GM18520 (cell line): Measurements from ENCODE around the gene ANKRD55.
"Not testable (repeated sequence)": the region's sequence is repeated elsewhere in the genome, so short reads cannot be mapped to it uniquely, and the experiment has no call there.

ENCODE experiments used
- ATAC-seq: cut with Tn5 transposase; IDR thresholded peaks from one replicate; pipeline ENCODE4 v1.9.1; 2021; ENCODE audit not compliant: unreplicated experiment

Gene ANKRD55

DNA sequence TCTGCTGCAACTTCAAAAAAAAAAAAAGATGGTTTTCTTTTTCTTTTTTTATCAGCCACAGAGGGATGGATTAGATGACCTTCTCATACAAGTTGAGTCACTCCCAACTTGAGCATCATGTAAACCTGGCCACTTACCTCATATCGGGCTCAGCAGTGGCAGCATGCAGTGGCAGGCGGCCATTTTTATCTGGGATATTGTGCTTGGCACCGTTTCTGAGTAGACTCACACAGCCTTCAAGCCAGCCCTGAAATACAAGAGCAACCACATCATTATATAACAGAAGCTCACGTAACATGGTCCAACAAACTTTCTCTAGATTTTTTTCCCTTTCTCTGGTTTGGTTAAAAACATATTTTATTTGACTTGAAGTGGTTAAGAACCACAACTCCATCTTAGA, 62.6 kb downstream of the ANKRD55 start:
- no peak for ATAC-seq

DNA sequence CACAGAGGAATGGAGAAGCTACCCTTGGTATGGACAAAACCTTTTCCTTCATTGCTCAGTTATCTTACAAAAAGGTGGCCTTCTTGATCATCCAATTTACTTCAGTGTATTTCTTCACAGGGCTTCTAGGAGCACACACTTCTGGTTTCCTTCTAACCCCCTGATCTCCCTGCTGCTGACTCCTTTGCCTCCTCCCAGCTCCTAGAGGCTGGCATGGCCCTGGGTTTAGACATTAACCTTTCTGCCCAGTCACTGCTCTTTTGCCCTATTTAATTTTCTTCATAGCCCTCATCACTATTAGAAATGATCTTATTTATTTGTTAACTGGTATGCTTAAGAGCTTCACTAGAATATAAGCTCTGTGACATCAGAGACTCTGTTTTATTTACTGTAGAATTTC, 63.2 kb downstream of the ANKRD55 start:
- ATAC-seq = no peak

DNA sequence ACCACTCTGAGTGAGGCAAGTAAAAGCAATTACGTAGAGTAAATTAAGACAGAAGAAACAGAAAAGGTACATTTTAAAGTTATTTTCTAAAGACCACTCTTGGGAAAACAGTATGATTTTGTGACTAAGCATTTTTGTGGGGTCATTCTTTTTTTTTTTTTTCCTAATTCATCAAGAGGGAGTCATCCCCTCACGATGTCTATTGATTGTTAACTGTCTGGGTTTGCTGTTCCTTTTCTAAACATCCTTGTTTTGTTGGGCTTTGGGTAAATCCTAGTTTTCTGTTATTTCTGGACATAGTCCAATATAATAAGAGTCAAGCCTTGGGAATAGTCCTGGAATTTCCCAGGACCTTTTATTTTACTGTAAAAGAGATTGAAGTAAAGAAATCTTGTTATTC, 63.8 kb downstream of the ANKRD55 start:
- no peak for ATAC-seq

DNA sequence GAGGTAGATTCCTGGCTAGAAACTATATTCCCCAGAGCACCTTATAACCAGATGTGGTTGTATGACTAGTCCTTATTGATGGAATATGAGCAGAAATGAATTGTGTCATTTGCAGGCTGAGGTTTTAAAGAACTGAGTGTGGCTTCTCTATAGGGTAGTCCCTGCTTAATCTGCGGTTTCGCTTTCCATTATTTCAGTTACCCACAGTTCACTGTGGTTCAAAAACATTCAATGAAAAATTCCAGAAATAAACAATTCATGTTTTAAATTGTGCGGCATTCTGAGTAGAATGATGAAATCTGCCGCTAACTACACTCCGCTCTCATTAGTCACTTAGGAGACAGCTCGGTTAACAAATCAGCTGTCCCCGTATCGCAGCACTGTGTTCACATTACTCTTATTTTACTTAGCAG, 65.1 kb downstream of the ANKRD55 start:
- ATAC-seq = no peak

DNA sequence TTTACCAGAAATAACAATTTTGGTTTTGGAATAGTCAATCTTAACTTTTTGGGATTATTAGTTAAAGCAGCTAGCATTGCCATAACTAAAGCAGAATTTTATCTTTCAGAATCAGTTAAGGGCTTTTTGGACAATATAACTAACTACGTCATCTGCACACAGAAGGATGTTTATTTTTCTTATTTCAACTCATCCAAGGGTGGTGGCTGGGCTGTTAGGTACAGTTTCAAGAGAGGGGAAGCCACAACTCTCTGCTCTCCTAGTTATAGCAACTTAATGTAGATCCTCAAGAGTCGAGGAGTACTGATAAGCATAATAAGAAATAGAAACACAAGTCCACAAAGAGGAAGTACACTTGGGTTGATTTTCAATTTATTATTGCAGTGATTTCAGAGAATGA, 65.6 kb downstream of the ANKRD55 start:
- no peak for ATAC-seq

DNA sequence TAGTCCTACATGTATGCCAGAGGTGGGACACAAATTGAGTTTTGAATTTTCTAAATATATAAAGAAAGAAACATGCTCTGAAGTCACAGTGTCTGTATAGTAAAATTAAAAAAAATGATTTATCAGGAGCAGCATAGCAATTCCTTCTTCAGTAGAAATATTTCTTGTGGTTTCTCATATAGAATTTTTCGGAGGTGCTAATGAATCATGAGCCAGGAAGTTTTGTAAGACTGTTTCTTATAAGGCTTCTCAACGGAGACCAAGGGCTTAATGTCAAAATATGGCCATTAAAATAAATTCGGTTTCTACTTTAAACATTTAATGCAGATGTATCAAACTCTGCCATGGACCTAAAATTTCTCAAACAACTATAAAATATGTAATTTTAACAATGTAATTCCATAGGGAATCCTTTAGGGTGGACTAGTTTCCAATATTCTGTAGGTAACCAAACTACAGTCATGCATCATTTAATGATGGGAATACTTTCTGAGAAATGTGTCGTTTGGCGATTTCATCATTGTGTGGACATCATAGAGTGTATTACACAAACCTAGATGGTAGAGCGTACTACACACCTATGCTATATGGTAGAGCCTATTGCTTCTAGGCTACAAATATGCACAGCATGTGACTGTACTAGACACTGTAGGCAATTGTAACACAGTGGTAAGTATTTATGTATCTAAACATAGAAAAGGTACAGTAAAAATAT, 66.3 kb downstream of the ANKRD55 start:
- no peak for ATAC-seq

DNA sequence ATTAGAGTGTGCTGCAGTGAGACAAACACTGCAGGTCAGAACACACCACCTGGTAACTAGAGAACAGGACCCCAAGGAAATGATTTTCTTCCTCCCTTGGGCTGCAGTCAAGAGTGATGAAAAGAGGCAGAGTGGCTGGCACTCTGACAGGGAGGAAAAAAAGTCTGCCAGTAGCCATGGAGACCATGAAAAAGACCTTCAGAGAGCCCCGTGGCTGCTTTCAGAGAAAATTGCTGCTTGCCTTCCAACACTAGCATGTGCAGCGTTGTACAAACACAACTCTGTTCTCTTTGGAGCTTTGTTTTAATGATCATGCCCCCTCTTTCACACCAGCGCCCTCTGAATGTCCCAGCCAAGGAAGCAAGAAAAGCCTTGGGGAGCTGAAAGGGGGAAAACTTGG, 68.8 kb downstream of the ANKRD55 start:
- ATAC-seq = no peak

DNA sequence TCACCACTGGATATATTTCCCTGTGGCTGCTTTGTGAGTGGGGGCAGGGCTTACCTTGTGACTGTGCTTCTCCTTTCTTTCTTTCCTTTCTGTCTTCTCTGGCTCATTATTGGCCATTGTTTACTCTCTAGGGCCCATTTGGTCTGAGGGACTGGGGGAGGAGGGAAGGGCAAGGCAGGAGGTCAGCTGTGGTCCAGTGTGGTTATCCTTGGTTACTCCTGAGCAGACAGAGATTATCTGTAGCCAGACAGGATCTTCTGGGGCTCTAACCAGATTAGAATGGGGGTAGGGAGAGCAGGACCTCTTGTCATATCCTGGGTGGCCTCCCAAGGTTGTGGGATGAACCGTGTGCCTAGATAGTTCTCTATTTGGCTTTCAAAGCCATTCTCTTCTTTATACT, 71.2 kb downstream of the ANKRD55 start:
- no peak for ATAC-seq

DNA sequence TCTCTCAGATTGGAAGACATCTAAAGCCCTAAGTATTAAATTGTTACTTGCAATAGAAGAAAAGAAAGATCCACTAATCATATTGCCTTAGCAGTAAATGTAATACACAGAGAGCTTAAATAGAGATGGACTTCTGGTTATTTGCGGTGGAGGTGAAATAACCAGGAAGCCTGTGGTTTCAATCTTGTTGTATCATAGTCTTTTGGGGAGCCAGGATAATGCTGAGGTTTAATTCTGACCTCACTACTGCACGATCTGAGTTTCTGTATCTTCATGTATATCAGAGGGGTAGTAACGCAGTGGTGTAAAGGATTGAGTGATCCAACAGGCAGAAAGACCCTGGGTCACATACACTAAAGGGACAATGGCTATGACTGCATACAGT, 71.7 kb downstream of the ANKRD55 start:
- no peak for ATAC-seq

DNA sequence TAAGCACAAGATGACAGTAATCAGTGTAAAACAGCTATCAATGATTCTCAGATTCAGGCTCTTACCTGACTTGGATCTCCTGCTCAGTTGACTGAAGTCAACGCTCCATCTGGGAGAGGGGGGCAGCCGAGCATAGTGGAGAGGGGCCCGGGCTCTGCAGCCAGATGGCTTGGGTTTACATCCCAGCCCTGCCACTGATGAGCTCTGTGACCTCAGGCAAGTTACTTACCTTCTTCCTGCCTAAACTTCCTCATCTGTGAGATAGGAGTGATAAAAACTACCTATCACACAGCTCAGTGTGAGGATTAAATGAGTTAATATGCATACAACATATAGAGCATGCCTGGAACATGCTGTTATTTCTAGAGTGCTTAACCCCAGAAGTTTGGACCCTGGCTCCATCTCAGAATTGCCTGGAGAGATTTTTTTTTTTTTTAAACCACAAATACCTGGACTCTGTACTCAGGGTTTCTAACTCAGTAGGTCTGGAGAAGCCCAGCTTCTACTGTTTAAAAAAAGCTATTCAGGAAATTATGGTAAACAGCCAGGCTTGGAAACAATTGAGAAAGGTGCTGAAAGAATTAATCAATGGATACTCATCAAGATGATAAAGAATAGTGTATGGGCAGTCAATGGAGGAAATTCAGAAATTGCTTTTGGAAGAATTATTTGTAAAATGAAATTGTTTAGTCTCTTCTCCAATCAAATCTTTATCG, 72.2 kb downstream of the ANKRD55 start:
- no peak for ATAC-seq

DNA sequence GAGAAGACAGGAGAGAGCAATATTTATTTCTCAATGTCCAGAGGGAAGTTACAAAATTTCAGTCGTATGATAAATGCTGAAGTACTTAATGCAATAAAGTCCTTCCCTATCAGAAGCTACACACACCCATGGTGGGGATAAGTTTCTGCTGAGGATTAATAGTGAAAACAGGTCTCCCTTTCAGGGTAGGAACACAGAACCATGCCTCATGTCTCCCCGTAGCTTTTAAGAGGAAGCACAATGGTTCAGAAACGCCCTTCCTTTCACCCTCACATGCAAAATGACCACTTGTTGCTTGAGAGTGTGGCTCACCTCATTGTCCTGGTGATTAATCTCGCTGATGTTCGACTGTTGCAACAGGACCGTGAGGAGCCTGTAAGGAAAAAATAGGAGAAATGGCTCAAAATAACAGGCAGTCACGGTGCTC, 73.6 kb downstream of the ANKRD55 start:
- no peak for ATAC-seq

DNA sequence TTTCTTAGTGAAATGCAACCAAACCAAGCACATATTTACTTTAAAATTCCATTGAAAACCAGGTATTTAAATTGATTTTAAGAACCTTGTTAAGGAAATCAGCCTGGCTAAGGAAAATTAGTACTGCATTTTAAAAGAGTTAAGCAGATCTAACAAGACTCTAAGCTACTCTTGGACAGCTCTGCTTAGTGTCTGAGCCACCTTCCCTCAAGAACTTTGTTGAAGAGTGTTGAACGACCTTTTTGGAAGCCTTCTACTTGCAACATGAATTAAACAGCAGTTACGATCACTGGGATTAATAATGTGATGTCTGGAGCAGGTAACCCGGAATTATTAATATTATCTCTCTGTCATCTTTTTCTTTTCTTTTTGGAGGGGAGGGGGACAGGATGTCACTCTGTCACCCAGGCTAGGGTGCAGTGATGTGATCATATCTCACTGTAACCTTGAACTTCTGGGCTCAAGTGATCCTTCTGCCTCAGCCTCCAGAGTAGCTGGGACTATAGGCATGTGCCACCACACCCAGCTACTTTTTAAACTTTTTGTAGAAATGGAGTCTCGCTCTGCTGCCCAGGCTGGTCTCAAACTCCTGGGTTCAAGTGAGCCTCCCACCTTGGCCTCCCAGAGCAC, 74.7 kb downstream of the ANKRD55 start:
- no peak for ATAC-seq

DNA sequence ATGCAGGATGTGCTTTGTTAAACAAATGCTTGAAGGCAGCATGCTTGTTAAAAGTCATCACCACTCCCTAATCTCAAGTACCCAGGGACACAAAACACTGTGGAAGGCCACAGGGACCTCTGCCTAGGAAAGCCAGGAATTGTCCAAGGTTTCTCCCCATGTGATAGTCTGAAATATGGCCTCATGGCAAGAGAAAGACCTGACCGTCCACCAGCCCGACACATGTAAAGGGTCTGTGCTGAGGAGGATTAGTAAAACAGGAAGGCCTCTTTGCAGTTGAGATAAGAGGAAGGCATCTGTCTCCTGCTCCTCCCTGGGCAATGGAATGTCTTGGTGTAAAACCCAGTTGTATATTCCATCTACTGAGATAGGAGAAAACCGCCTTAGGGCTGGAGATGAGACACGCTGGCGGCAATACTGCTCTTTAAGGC, 75.9 kb downstream of the ANKRD55 start:
- not testable (repeated sequence) for ATAC-seq

DNA sequence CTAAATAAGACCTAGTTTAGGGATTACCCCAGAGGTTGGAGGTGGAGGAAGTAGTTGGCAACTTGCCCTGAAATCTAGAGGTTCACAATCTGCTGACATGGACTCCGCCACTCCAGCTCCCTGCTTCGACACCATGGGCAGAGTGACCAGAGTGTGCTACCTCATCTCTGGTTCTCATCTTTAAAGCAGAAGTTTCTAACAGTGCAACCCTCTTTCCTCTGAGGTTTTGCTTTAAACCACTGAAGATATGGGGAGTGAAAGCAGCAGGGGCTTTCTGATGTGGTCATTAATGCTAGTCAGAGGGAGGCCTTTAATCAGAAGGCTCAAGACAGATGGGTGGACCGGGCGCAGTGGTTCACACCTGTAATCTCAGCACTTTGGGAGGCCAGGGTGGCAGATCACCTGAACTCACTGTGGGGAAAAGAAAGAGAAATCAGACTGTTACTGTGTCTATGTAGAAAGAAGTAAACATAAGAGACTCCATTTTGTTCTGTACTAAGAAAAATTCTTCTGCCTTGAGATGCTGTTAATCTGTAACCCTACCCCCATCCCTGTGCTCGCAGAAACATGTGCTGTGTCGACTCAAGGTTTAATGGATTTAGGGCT, 76.4 kb downstream of the ANKRD55 start:
- peak; percentile 78 for ATAC-seq

DNA sequence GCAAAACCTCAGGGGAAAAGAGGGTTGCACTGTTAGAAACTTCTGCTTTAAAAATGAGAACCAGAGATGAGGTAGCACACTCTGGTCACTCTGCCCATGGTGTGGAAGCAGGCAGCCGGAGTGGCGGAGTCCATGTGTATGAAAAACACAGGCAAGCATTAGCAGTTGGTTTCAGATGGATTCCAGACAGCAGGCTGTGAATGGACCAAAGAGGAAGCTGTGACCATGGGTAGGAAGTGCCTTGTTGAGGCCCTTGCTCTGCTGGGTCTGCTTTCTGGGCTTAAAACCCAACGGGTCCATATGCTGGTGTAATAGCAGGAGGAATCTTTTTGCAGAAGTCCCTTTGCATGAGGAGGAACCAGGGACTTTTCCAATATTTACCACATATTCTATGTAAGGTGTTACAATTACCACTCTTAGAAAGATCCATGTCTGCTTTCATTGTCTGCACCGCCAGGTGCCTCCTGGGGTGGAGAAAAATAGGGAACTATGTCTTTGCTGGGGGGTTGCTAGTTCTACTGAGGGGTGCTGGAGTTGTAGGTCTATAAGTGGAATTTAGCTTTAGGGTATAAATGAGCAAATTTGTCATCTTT, 77.0 kb downstream of the ANKRD55 start:
- peak; percentile 6 for ATAC-seq

DNA sequence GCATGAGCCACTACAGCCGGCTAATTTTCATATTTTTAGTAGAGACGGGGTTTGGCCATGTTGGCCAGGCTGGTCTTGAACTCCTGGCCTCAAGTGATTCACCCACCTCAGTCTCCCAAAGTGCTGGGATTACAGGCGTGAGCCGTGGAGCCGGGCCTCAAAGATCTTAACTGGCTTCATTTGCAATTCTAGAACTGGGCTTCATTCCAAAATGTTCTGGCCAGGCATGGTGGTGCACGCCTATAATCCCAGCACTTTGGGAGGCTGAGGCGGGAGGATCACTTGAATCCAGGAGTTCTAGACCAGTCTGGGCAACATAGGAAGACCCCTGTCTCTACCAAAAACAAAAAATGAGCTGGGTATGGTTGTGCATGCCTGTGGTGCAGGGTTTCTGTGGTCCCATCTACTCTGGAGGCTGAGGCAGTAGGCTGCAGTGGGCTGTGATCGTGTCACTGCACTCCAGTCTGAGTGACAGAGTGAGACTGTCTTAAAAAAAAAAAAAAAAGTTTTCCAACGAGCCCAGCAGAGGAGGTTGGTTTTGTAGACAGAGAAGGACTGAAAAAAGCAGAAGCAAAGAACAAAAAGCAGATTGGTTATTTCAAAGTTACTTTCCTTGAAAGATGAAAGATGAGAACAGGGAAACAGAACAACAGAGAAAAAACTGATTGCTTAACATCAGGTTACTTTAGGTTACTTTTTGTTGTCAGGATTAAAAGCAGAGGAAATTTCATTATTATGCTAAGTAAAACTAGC, 78.2 kb downstream of the ANKRD55 start:
- ATAC-seq = no peak

DNA sequence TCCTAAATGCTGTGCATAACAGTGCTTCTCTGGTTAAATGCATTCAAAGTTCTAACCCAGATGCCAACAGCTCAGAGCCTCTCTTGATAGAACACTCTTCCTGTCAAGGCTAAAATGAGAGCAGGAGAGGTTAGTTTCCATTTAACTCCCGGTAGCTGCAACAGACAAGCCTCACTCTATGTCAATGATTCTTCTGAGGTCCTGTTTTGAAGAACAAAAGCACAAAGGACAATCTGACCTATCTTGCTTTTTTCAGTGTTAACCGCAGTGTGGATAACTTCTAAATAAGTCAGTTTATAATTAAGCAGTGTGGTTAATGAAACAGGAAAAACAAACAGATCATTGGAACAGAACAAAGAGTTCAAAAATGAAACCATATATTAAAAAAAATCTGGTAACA, 80.7 kb downstream of the ANKRD55 start:
- no peak for ATAC-seq

DNA sequence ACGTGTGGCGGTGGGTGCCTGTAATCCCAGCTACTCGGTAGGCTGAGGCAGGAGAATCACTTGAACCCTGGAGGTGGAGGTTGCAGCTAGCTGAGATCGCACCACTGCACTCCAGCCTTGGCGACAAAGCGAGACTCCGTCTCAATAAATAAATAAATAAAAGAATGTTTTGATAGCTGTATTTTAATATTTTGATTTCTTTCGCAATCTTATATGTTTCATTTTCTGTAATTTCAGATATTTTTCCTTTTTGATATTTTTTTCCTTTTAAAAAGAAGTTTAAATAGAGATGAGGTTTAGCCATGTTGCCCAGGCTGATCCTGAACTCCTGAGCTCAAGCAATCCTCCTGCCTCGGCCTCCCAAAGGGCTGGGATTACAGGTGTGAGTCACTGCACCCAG, 82.4 kb downstream of the ANKRD55 start:
- not testable (repeated sequence) for ATAC-seq

DNA sequence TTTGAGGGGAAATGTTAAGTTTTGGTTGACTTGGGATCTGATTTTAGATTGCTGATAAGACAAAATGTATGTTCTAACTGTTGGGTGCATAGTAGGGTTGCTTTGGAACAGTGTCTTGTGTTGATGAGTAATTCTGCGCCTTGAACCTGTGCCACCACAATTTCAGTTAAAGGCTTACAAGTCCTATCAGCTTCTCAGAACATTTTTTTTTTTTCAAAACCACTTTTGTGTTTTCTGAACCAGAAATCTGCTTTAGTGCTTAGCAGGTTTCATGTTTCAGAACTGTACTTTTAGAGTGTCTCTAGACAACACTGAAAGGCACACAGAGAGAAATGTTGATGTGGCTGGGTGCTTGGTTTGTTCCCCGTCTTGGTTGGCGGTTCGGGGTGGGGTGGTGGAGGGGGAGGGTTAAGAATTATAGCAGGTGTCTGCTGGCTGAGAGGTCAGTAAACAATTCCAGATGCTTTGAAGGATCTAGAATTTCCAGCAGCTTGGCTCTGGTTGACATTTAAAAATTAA, 84.6 kb downstream of the ANKRD55 start:
- ATAC-seq = peak; percentile 78

DNA sequence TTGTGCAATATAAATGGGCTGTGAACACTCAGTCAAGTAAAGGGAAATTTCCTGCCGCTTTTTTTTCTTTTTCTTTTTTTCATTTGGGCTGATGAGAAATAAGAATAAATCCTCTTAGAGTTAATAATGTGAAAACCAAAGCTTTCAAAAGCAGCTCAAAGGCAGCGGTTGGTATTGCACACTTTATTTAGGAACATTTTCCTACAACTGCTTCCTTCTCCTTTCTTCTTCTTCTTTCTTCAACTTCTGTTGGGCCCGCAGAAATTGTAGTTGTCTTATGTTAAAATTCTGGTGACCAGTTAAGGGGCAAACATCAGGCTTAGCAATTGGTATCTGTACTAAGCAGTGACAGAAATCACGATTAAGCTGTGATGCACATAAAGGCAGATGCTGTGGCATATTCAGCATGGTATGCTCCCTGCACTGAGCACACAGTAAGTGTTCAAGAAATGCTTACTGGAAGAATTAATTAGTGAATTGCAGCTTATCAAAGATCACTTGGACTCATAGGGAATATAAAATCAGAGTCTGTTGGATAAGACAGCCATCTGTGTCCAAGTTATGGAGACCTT, 85.4 kb downstream of the ANKRD55 start:
- ATAC-seq = no peak
